HFFc6 (cell line): ENCODE measurements around the gene SLC23A1. TPM values are rescaled to one million over a fixed set of nuclear protein-coding genes. Genes with fewer than 3 reads are reported as not detected.

ENCODE experiments used
- DNase-seq: peaks from one replicate; pipeline ENCODE4 v3.0.0-alpha.2; 2018
- H3K27ac Mint-ChIP-seq: 2 replicates; pipeline ENCODE4 v1.8.0; 2020; ENCODE audit warnings: mild to moderate bottlenecking, mixed read lengths
- H3K27me3 Mint-ChIP-seq: 2 replicates; pipeline ENCODE4 v1.8.0; 2021; ENCODE audit warnings: mild to moderate bottlenecking, moderate library complexity, mixed read lengths; ENCODE audit not compliant: insufficient read depth
- H3K36me3 Mint-ChIP-seq: 2 replicates; pipeline ENCODE4 v1.8.0; 2021; ENCODE audit warnings: low read depth, mixed read lengths
- H3K4me1 Mint-ChIP-seq: 2 replicates; pipeline ENCODE4 v1.8.0; 2020; ENCODE audit warnings: low read depth, mixed read lengths
- H3K4me3 Mint-ChIP-seq: 2 replicates; pipeline ENCODE4 v1.8.0; 2020; ENCODE audit warnings: mild to moderate bottlenecking, moderate library complexity, mixed read lengths
- H3K9me3 Mint-ChIP-seq: 2 replicates; pipeline ENCODE4 v1.8.0; 2020; ENCODE audit warnings: mild to moderate bottlenecking, mixed read lengths
- CTCF ChIP-seq: fragments of 200-600 bp; sonication (generic); IDR thresholded peaks from 2 replicates; pipeline ENCODE4 v1.5.0; 2021; ENCODE audit warnings: antibody characterized with exemption, mild to moderate bottlenecking
- total RNA-seq, 6 experiments: library from RNA; stranded (reverse); fragmentation: NEBNext Ultra II Directional; extraction: Animal tissue kit (Norgen Biotek cat#: 25700); gene quantifications; 2 replicates in 1 of 6; 3 replicates in 5 of 6; pipeline ENCODE4 v1.2.3, GENCODE V29; 2021

The SLC23A1 gene
- total RNA-seq, 6 experiments from 2014 or later, result not detected

GRCh38 chr5:139406963-139407362 is 23.9 kb upstream of the SLC23A1 start:
- Mint-ChIP-seq H3K36me3 (no peaks in the 10 kb centered on the region), H3K4me1 (peaks cover 44% of the 10 kb centered on the region), H3K27me3 (peaks cover 1% of the 10 kb centered on the region), H3K9me3 (no peaks in the 10 kb centered on the region), H3K4me3 (no peak overlapping the region), H3K27ac (no peak overlapping the region)
- no peak for TF ChIP-seq CTCF
- no peak for DNase-seq

GRCh38 chr5:139404484-139404840 is 21.4 kb upstream of the SLC23A1 start:
- TF ChIP-seq CTCF, result no peak
- no peak for DNase-seq
- Mint-ChIP-seq H3K9me3 (no peaks in the 10 kb centered on the region), H3K36me3 (no peaks in the 10 kb centered on the region), H3K27ac (peak overlapping the region; percentile 100), H3K4me3 (peak overlapping the region; percentile 96), H3K4me1 (peaks cover 20% of the 10 kb centered on the region), H3K27me3 (peaks cover 1% of the 10 kb centered on the region)

- DNase-seq, result peak; percentile 94
- Mint-ChIP-seq H3K9me3 (no peaks in the 10 kb centered on the region), H3K27ac (peak within 1 kb of the TSS; percentile 100), H3K27me3 (peaks cover 1% of the 10 kb centered on the region), H3K4me3 (peak within 1 kb of the TSS; percentile 96), H3K4me1 (peaks cover 20% of the 10 kb centered on the region), H3K36me3 (no peaks in the 10 kb centered on the region)
- TF ChIP-seq CTCF, result no peak
Measured at GRCh38 chr5:139403787-139404483, 20.8 kb upstream of the SLC23A1 start, which contains the start of gene SPATA24. Gene SPATA24, minus strand, starts transcription at chr5:139404089. Its CDS starts 29 bp downstream, at chr5:139404060.

GRCh38 chr5:139403418-139403786 is 20.3 kb upstream of the SLC23A1 start:
- peak overlapping the region; percentile 96 for H3K4me3 Mint-ChIP-seq
- peaks cover 20% of the 10 kb centered on the region for H3K4me1 Mint-ChIP-seq
- H3K27me3 Mint-ChIP-seq, result peaks cover 1% of the 10 kb centered on the region
- no peak for DNase-seq
- peak overlapping the region; percentile 100 for H3K27ac Mint-ChIP-seq
- H3K9me3 Mint-ChIP-seq, result no peaks in the 10 kb centered on the region
- no peaks in the 10 kb centered on the region for H3K36me3 Mint-ChIP-seq
- TF ChIP-seq CTCF, result no peak

- no peak for DNase-seq
- TF ChIP-seq CTCF, result peak; percentile 69
- H3K9me3 Mint-ChIP-seq, result no peaks in the 10 kb centered on the region
- H3K4me3 Mint-ChIP-seq, result peak overlapping the region; percentile 96
- peaks cover 25% of the 10 kb centered on the region for H3K4me1 Mint-ChIP-seq
- peak overlapping the region; percentile 100 for H3K27ac Mint-ChIP-seq
- H3K27me3 Mint-ChIP-seq, result peaks cover 1% of the 10 kb centered on the region
- H3K36me3 Mint-ChIP-seq, result no peaks in the 10 kb centered on the region
Measured at GRCh38 chr5:139402561-139403158, 19.6 kb upstream of the SLC23A1 start.
